SIG-M5 treated with dmso at 0.1 percent for 504 hours (cell line): ENCODE data around the gene CHN1.

Experiments used
- DNase-seq: peaks from one replicate; lab custom pipeline; 2025; ENCODE audit not compliant: unreplicated experiment; lab: John Stamatoyannopoulos, UW

The CHN1 gene

DNA sequence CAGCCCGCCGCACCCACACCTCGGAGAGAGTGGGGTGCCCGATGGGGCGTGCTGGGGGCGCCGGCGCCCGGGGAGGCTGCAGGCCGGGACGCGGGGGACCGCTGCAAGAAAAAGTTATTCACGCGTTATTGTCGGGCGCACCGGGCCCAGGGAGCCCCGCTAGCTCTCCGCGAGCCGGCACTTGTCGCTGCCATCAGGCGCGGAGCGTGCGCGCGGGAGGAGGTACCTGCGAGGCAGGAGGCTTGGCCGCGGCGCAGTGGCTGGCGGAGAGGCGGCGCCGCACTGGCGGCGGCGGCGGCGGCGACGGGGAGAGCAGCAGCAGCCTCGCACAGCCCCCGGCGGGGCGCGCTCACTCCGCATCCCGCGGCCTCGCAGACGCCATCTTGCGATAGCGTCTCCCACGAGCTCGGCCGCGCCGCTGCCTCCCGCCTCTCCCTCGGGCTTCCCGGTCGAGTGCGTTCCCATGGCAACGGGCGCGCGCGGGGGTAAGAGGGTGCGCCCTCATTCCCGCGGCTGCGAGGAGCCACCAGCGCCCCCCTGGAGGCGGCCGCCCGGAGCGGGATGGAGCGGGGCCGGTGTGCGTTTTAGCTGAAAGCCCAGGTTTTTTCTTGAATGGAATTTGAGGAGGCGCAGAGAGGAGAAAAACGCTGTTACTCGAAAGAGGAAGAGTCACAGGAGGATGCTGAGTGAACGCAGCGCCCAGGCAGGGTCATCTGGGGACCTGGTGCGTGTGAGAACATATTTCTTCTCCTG is at the start of gene CHN1:
TSS of gene CHN1 (minus strand) at position 402 of the 753 bp plus-strand sequence. CDS start 469 bp downstream, outside the sequence.
- peak; percentile 69 for DNase-seq

DNA sequence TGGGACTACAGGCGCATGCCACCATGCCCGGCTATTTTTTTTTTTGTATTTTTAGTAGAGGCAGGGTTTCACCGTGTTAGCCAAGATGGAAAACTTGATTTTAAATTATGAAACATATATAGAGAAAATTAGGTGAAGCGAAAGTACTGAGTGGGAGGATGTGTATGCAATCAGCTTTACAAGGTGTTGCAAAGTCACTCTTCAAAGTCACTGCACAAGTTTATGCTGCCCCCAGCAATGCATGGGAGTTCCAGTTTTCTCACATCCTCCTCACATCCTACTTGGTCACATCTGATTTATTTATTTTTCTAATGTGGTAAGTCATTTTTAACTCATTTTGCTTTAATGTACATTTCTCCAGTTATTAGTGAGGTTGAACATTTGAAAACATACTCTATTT is 49.2 kb upstream of the CHN1 start:
- DNase-seq, result no peak

- DNase-seq, result no peak
These were observed 44.5 kb upstream of the CHN1 start for GRCh38 chr2:175049661-175050060.

GRCh38 chr2:175048275-175048674 is 43.1 kb upstream of the CHN1 start:
- peak; percentile 43 for DNase-seq

- no peak for DNase-seq
These were observed 34.3 kb upstream of the CHN1 start for GRCh38 chr2:175039490-175039889.

DNA sequence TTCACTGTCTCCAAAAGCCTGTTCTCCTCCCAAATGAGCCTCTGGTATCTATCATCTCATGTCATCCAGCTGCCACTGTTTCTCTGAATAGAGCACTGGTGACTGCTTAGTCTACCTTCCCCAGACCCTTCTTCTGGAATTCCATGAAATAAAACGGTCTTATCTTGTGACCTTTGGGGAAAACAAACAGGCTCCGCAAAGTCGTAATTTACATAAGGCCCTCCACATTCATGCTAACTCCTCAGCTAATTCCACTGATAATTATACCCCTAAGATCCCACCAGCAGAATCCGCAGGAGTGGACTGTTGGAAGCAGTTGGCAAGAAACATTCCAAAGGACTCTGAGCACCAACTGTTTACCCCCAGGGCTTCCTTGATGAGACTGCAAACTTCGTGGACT is 33.9 kb upstream of the CHN1 start:
- DNase-seq, result no peak

- no peak for DNase-seq
These were observed 32.8 kb upstream of the CHN1 start for GRCh38 chr2:175037941-175038340.

GRCh38 chr2:175036582-175037018 is 31.4 kb upstream of the CHN1 start:
- peak; percentile 50 for DNase-seq

- DNase-seq, result no peak
These were observed 30.6 kb upstream of the CHN1 start for GRCh38 chr2:175035806-175036205.

- DNase-seq, result no peak
These were observed 29.5 kb upstream of the CHN1 start for GRCh38 chr2:175034716-175035115.

DNA sequence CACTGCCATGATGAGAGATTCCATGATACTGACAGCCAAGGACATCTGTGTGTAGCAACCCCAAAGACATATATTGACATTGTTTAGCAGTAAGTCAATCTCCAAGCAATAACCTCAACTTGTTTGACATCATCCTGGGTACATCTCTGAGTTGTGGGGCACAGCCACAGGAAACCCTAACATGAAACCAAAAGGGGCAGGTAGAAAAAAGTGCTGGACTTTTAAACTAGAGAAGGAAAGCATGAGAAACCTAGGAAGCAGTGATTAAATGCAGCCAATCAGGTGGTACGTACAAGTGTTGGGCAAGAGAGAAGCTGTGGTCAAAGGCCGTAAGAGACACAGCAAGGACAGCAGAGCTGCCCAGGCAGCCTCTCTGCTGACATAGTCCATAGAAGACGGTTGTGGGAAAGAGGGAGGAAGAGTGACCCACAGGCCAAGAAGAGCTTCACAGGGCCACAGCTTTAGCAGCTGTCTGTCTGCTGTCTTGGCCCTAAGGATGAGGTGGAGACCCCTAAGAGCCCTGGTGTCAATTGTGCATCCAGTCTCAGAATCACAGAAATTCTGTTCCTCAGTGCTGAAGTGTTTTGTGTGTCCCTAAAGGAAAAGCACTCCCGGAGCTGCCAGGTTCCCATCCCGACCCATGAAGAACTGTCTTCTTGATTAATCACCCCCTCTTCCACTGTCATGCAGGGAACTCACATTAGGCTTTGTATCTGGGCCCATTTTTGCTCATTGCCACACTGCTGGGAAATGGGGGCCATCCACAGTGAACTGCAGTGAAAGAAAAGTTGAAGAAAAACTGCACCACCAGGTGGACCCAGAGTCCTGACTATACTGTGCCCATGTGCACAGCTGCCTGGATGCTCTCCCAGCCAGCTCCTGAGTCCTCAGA is 25.4 kb upstream of the CHN1 start:
- peak; percentile 35 for DNase-seq

DNA sequence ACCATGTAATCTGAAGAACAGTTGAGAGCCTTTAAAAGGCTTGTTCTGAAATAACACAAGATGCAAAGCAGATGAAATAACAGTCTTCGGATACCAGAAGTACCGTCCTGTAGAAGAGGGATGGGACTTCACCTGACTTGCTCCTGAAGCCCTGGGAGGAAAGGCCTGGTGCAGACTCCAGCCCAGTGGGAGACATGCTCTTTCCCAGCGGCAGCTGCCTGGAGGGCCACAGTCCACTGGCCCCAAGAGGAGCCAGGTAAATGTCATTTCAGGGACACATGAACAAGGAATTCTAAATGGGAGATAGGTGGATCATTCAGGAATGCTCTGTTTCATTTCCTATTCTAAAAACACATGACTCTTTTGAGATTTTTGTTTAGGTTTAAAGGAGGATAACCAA is 22.6 kb upstream of the CHN1 start:
- DNase-seq, result no peak

- no peak for DNase-seq
These were observed 21.2 kb upstream of the CHN1 start for GRCh38 chr2:175026385-175026784.

DNA sequence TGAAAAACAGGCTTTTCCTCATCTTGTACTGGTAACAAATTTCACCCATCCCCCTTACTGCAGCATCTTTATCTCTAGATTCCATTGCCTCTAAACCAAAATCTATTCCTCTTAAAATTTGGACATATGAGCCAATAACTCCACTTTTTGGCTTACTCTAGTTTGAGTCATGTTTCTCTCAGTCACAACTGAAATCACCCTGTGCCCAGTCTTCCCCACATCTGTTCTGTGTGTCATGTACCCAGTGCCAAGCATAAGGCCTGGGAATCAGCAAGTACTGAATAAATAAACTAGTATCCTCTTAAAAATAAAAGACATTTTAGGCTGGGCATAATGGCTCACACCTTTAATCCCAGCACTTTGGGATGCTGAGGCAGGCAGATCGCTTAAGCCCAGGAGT is 20.8 kb upstream of the CHN1 start:
- DNase-seq, result no peak

GRCh38 chr2:175025233-175025632 is 20.1 kb upstream of the CHN1 start:
- no peak for DNase-seq

DNA sequence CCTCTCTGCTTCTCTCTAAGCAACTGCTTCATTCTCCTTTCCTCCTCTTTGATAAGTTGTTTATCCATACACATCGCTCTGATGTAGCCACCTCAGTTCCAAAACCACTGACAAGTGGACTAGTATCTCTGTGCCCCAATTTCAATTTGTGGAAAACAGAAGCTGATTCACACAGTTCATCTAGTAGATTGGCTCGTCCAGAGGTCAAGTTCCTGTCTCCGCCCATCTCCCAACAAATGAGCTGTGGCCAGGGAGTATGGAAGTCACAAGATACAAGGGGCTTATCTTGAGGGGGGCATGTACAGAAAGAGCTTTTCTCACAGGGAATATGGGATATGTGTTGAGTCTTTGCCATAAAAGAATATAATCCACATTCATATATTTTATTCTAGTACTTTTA is 17.7 kb upstream of the CHN1 start:
- no peak for DNase-seq

- DNase-seq, result no peak
These were observed 14.6 kb upstream of the CHN1 start for GRCh38 chr2:175019566-175020327.

DNA sequence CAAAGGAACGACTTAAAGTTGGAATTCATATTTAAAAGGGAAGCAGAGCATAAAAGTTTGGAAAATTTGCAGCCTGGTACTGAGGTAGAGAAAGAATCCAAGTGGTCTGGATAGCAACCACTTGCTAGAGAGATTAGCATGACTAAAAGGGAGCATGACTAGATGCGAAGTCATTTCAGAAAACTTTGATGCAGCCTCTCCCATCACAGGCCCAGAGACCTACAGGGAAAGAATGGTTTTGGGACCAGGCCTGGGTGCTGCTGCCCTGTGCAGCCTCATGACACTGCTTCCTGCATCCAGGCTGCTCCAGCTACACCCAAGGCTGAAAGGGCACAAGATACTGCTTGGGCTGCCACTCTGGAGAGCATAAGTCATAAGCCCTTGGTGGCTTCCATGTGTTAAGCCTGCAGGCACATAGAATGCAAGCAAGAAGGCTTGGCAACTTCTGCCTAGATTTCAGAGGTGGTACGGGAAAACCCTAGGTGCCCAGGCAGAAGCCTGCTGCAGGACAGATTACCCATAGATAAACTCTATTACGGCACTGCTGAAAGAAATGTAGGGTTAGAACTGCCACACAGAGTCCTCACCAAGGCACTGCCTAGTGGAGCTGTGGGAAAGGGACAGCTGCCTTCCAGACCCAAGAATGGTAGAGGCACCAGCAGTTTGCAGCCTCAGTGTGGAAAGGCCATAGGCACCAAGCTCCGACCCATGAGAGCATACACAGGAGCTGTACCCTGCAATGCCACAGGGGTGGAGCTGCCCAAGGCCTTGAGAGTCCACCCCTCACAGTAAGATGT is 12.6 kb upstream of the CHN1 start:
- no peak for DNase-seq

GRCh38 chr2:175015340-175015739 is 10.2 kb upstream of the CHN1 start:
- DNase-seq, result no peak

DNA sequence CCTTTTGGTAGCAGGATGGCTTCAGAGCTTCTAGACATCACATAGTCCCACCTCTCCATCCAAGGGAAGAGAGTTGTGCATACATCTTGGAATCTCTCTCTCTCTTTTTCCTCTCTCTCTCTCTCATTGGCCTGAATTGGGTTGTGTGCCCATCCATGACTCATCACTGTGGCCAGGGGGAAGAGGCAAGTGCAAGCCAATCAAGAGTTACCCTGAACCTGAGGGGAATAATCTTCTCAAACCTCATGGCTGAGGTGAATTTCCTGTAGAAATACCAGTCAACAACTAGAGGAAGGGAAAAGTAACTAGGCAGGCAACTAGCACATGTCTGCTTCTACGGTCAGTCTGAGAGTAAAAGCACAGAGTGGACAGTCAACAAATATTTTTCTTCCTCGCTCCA is 7.3 kb upstream of the CHN1 start:
- DNase-seq, result no peak

GRCh38 chr2:175011505-175011904 is 6.3 kb upstream of the CHN1 start:
- no peak for DNase-seq
